Osteocyte (in vitro differentiated cells): ENCODE results near the gene PCDH15. TPM values are rescaled to one million over a fixed set of nuclear protein-coding genes. Genes with fewer than 3 reads are reported as not detected.

Experiments
- DNase-seq: peaks from one replicate; pipeline ENCODE4 v3.0.0; 2021; ENCODE audit warnings: mixed read lengths; ENCODE audit not compliant: unreplicated experiment; ENCODE audit errors: extremely low spot score
- H3K27ac Mint-ChIP-seq: one replicate; pipeline ENCODE4 v1.8.0; 2021; ENCODE audit warnings: mild to moderate bottlenecking, mixed read lengths; ENCODE audit not compliant: unreplicated experiment
- H3K27me3 Mint-ChIP-seq: one replicate; pipeline ENCODE4 v1.8.0; 2021; ENCODE audit warnings: mixed read lengths; ENCODE audit not compliant: unreplicated experiment
- H3K36me3 Mint-ChIP-seq: one replicate; pipeline ENCODE4 v1.8.0; 2021; ENCODE audit warnings: mixed read lengths; ENCODE audit not compliant: unreplicated experiment
- H3K4me1 Mint-ChIP-seq: one replicate; pipeline ENCODE4 v1.8.0; 2021; ENCODE audit warnings: mixed read lengths; ENCODE audit not compliant: unreplicated experiment
- H3K4me3 Mint-ChIP-seq: one replicate; pipeline ENCODE4 v1.8.0; 2021; ENCODE audit warnings: mild to moderate bottlenecking, moderate library complexity, mixed read lengths; ENCODE audit not compliant: unreplicated experiment
- H3K9me3 Mint-ChIP-seq: one replicate; pipeline ENCODE4 v1.8.0; 2021; ENCODE audit warnings: mixed read lengths; ENCODE audit not compliant: unreplicated experiment
- CTCF ChIP-seq: fragments of 200-600 bp; sonication (generic); IDR thresholded peaks from 2 replicates; pipeline ENCODE4 v1.5.0; 2021; ENCODE audit warnings: antibody characterized with exemption, mild to moderate bottlenecking, moderate library complexity
- total RNA-seq: library from RNA; stranded (reverse); gene quantifications from 2 replicates; pipeline ENCODE4 v1.2.1, GENCODE V29; 2021

Gene PCDH15
- total RNA-seq, 1 donor from 2014 or later = 2.6 TPM

GRCh38 chr10:54368984-54369383 lies 432.0 kb downstream of the PCDH15 start:
- no peak for DNase-seq

GRCh38 chr10:54363390-54363789 lies 437.6 kb downstream of the PCDH15 start:
- no peak overlapping the region for H3K4me3 Mint-ChIP-seq
- H3K27me3 Mint-ChIP-seq = no peaks in the 10 kb centered on the region
- no peak for TF ChIP-seq CTCF
- H3K4me1 Mint-ChIP-seq = no peaks in the 10 kb centered on the region
- DNase-seq = no peak
- H3K36me3 Mint-ChIP-seq = no peaks in the 10 kb centered on the region
- no peaks in the 10 kb centered on the region for H3K9me3 Mint-ChIP-seq
- H3K27ac Mint-ChIP-seq = no peak overlapping the region

More at GRCh38 chr10:54368984-54369383, 432.0 kb downstream of the PCDH15 start:
- H3K4me1 Mint-ChIP-seq = no peaks in the 10 kb centered on the region
- no peak overlapping the region for H3K27ac Mint-ChIP-seq
- no peak overlapping the region for H3K4me3 Mint-ChIP-seq
- H3K9me3 Mint-ChIP-seq = no peaks in the 10 kb centered on the region
- H3K36me3 Mint-ChIP-seq = no peaks in the 10 kb centered on the region
- no peak for TF ChIP-seq CTCF
- H3K27me3 Mint-ChIP-seq = no peaks in the 10 kb centered on the region

- no peak for TF ChIP-seq CTCF
- Mint-ChIP-seq H3K27me3 (no peaks in the 10 kb centered on the region), H3K36me3 (no peaks in the 10 kb centered on the region), H3K4me3 (no peak overlapping the region), H3K9me3 (peaks cover 5% of the 10 kb centered on the region), H3K27ac (no peak overlapping the region), H3K4me1 (no peaks in the 10 kb centered on the region)
- DNase-seq = no peak
Observed at GRCh38 chr10:54342058-54342457, 459.0 kb downstream of the PCDH15 start.

GRCh38 chr10:54335296-54335695 lies 465.7 kb downstream of the PCDH15 start:
- H3K9me3 Mint-ChIP-seq = no peaks in the 10 kb centered on the region
- no peaks in the 10 kb centered on the region for H3K27me3 Mint-ChIP-seq
- TF ChIP-seq CTCF = no peak
- DNase-seq = no peak
- H3K36me3 Mint-ChIP-seq = no peaks in the 10 kb centered on the region
- H3K4me1 Mint-ChIP-seq = no peaks in the 10 kb centered on the region
- no peak overlapping the region for H3K4me3 Mint-ChIP-seq
- H3K27ac Mint-ChIP-seq = no peak overlapping the region

GRCh38 chr10:54319341-54319740 lies 481.7 kb downstream of the PCDH15 start:
- H3K4me3 Mint-ChIP-seq = no peak overlapping the region
- H3K27ac Mint-ChIP-seq = no peak overlapping the region
- no peaks in the 10 kb centered on the region for H3K36me3 Mint-ChIP-seq
- H3K4me1 Mint-ChIP-seq = no peaks in the 10 kb centered on the region
- H3K9me3 Mint-ChIP-seq = peaks cover 6% of the 10 kb centered on the region
- TF ChIP-seq CTCF = no peak
- peaks cover 3% of the 10 kb centered on the region for H3K27me3 Mint-ChIP-seq
- no peak for DNase-seq
